ENCODE results near the gene PRKAA1.
A peak's percentile ranks its signal among the peaks of the same experiment; 100 is the strongest.
"Not testable (repeated sequence)": the region's sequence is repeated elsewhere in the genome, so short reads cannot be mapped to it uniquely, and the experiment has no call there.

Gene PRKAA1

GRCh38 chr5:40720069-40720468 lies 78.1 kb downstream of the PRKAA1 start:
- no peak for DNase-seq

- DNase-seq, result peak; percentile 45
These were observed 80.9 kb downstream of the PRKAA1 start for GRCh38 chr5:40717281-40717680.

GRCh38 chr5:40716590-40716989 lies 81.6 kb downstream of the PRKAA1 start:
- no peak for DNase-seq

GRCh38 chr5:40716000-40716399 lies 82.2 kb downstream of the PRKAA1 start:
- peak; percentile 9 for DNase-seq

GRCh38 chr5:40714001-40714400 lies 84.2 kb downstream of the PRKAA1 start:
- no peak for DNase-seq

GRCh38 chr5:40710575-40710974 lies 87.6 kb downstream of the PRKAA1 start:
- not testable (repeated sequence) for DNase-seq

Data from fibroblast of skin of abdomen (primary cell).